Osteoblast (primary cell): ENCODE data around the gene PDPK1. TPM values are rescaled to one million over a fixed set of nuclear protein-coding genes. Genes with fewer than 3 reads are reported as not detected.
A peak's percentile ranks its signal among the peaks of the same experiment; 100 is the strongest.

Experiments
- DNase-seq: peaks from one replicate; pipeline ENCODE4 v3.0.0; 2011; ENCODE audit warnings: low spot score, mixed read lengths; ENCODE audit not compliant: insufficient read length; ENCODE audit errors: missing footprints
- H2AFZ ChIP-seq: 2 replicates; pipeline ENCODE4 v1.6.0; 2011; ENCODE audit warnings: mild to moderate bottlenecking, low read length
- H3K27ac ChIP-seq: 2 replicates; pipeline ENCODE4 v1.5.1; 2011; ENCODE audit warnings: mild to moderate bottlenecking, low read depth, low read length, moderate library complexity
- H3K27me3 ChIP-seq: 2 replicates; pipeline ENCODE4 v1.6.0; 2012; ENCODE audit warnings: mild to moderate bottlenecking, control low read depth, inconsistent platforms, low read length, moderate library complexity; ENCODE audit not compliant: insufficient read depth
- H3K36me3 ChIP-seq: 2 replicates; pipeline ENCODE4 v1.5.1; 2011; ENCODE audit warnings: mild to moderate bottlenecking, low read length, control low read depth, moderate library complexity; ENCODE audit not compliant: insufficient read depth
- H3K4me1 ChIP-seq: 2 replicates; pipeline ENCODE4 v1.5.1; 2011; ENCODE audit warnings: mild to moderate bottlenecking, low read length, control low read depth, moderate library complexity; ENCODE audit not compliant: insufficient read depth
- H3K4me2 ChIP-seq: 2 replicates; pipeline ENCODE4 v1.6.0; 2011; ENCODE audit warnings: mild to moderate bottlenecking, low read length; ENCODE audit not compliant: insufficient read depth
- H3K4me3 ChIP-seq: fragments of 200-600 bp; sonication (generic); 3 replicates; pipeline ENCODE4 v1.5.1; 2012; ENCODE audit warnings: mild to moderate bottlenecking, low read length, inconsistent platforms; ENCODE audit not compliant: insufficient read depth
- H3K79me2 ChIP-seq: 2 replicates; pipeline ENCODE4 v1.6.0; 2012; ENCODE audit warnings: mild to moderate bottlenecking, low read length, control low read depth, inconsistent platforms; ENCODE audit not compliant: insufficient read depth
- H3K9me3 ChIP-seq: 2 replicates; pipeline ENCODE4 v1.5.1; 2011; ENCODE audit warnings: low read depth, low read length, control low read depth
- H4K20me1 ChIP-seq: 2 replicates; pipeline ENCODE4 v1.6.0; 2012; ENCODE audit warnings: mild to moderate bottlenecking, low read length, control low read depth; ENCODE audit not compliant: insufficient read depth
- total RNA-seq: library from RNA; depleted of rRNA; stranded (reverse); fragments of >200 nt; gene quantifications from 2 replicates; pipeline ENCODE4 v1.2.3, GENCODE V29; 2012
- TF ChIP-seq, protein P1 (sequence below): IDR thresholded peaks from 2 replicates; pipeline ENCODE4 v1.5.1; 2011; ENCODE audit warnings: mild to moderate bottlenecking, low read depth, low read length, moderate library complexity; ENCODE audit errors: extremely low read depth

Gene PDPK1
- total RNA-seq, 1 donor: 23.2 TPM

DNA sequence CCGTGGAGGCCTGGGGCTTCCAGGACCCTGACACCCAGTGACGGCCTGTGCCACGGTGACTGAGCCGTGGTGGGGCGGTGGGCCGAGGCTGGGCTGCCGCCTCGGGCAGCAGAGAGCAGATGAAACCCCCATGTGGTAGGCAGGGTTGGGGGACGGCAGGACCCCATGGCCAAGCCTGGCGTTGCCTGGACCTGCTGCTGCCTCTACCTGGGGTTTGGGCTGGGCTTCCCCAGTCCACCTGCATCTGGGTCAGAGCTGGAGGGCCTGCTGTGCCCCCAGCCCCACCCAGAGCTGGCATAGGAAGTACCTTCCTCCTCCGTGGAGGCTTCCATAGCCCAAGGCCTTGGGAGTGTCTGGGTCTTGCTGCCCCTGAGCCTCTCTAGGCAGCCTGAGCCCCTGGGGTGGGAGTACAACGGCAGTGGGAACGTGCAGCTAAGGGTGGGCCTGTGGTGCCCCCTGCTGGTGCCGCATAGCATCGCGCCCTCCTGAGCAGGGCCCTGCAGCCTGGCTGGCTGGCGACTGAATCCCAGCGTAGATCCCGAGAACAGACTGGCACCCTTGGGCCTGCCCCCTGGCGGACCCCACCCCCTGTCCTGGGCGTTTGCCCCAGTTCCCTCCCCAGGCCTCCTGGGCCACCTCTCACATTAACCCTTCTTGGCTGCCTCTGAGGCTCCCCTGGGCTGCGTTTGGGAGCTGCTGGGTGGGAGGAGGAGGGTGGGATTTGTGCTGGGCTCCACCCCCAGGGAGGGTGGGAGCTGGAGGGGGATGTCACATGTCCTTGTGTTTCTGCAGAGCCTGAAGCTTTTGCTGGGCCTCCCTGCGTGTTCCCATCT is 36.7 kb upstream of the PDPK1 start:
- peak overlapping the region; percentile 23 for H3K4me2 ChIP-seq
- H4K20me1 ChIP-seq: peaks cover 35% of the 10 kb centered on the region
- H3K9me3 ChIP-seq: no peaks in the 10 kb centered on the region
- TF ChIP-seq, protein P1, sequence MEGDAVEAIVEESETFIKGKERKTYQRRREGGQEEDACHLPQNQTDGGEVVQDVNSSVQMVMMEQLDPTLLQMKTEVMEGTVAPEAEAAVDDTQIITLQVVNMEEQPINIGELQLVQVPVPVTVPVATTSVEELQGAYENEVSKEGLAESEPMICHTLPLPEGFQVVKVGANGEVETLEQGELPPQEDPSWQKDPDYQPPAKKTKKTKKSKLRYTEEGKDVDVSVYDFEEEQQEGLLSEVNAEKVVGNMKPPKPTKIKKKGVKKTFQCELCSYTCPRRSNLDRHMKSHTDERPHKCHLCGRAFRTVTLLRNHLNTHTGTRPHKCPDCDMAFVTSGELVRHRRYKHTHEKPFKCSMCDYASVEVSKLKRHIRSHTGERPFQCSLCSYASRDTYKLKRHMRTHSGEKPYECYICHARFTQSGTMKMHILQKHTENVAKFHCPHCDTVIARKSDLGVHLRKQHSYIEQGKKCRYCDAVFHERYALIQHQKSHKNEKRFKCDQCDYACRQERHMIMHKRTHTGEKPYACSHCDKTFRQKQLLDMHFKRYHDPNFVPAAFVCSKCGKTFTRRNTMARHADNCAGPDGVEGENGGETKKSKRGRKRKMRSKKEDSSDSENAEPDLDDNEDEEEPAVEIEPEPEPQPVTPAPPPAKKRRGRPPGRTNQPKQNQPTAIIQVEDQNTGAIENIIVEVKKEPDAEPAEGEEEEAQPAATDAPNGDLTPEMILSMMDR: peak; percentile 81
- no peaks in the 10 kb centered on the region for H3K27me3 ChIP-seq
- H3K4me3 ChIP-seq: no peak overlapping the region
- H3K4me1 ChIP-seq: peaks cover 17% of the 10 kb centered on the region
- no peak overlapping the region for H3K27ac ChIP-seq
- peaks cover 13% of the 10 kb centered on the region for H3K36me3 ChIP-seq
- DNase-seq: peak; percentile 98
- H2AFZ ChIP-seq: no peak overlapping the region
- no peaks in the 10 kb centered on the region for H3K79me2 ChIP-seq

DNA sequence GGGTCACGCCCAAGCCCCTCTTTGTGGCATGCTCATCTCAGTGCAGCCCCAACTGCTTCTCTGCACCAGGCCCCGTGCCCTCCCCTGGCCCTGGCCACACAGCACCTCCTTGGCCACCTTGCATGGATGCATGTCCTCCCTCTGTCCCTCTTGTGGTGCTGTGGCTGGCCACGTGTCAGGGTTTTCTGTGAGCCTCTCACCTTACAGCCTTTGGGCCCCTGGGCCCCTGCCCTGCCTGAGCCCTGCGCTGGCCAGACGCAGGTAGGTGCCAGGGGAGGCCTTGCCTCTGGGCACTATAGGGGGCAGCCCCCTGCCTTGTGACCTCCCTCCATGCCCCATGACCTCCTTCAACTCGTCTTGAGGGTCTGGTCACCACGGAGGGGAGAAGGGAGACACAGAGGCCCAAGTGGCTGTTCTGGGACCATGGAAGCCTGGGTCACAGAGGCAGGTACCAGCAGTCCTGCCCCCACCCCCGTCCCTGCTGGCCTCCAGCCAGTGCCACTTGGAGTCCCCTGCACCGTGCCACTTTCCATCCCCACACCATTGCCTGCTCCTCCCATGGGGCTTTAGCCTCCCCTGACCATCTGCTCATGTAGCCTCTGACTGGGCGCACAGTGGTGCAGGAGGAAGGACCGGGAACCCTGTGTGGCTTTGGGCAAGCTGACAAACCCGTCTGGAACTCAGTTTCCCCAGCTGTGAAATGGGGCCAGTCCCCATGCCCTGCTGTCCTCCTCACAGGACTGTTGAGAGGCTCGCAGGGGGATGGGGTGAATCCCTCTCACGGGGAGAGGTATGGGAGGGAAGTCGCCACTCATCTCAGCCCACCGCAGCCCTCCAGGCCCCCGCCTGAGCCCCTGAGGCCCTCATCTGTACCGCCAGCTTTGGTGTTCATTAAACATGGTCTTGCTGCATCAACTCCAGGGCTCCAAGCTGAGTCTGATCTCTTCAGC is 35.6 kb upstream of the PDPK1 start:
- Histone ChIP-seq H3K27ac (no peak overlapping the region), H3K4me3 (no peak overlapping the region), H3K4me2 (no peak overlapping the region), H3K79me2 (no peaks in the 10 kb centered on the region), H3K9me3 (no peaks in the 10 kb centered on the region), H4K20me1 (peaks cover 29% of the 10 kb centered on the region), H3K27me3 (no peaks in the 10 kb centered on the region), H3K36me3 (peaks cover 6% of the 10 kb centered on the region), H3K4me1 (peaks cover 14% of the 10 kb centered on the region), H2AFZ (no peak overlapping the region)
- TF ChIP-seq, protein P1: no peak
- DNase-seq: peak; percentile 60

DNA sequence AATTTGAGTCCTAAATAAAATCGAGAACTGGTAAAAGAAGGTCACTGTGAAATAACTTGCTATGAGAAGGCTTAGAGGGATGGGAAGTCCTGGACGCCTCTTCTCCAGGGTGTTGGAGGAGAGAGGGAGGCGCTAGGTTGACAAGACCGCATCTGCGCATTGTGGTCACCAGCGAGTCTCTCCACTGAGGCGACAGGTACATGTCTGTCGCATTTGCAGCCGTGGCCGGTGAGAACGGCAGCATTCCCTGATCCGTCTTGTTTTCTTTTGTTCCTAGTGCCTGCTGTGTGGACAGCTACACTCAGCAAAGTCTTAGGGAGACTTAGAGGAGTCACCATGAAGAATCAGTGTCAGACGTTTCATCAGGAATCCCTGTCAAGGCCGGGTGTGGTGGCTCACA is 32.1 kb upstream of the PDPK1 start:
- Histone ChIP-seq H4K20me1 (peaks cover 18% of the 10 kb centered on the region), H3K27ac (no peak overlapping the region), H3K4me1 (peaks cover 7% of the 10 kb centered on the region), H3K27me3 (no peaks in the 10 kb centered on the region), H3K9me3 (no peaks in the 10 kb centered on the region), H3K4me3 (no peak overlapping the region), H3K79me2 (no peaks in the 10 kb centered on the region), H3K4me2 (no peak overlapping the region), H2AFZ (no peak overlapping the region), H3K36me3 (peaks cover 6% of the 10 kb centered on the region)
- TF ChIP-seq, protein P1: no peak
- peak; percentile 4 for DNase-seq
